ENCODE measurements around the gene MRPL21.

Gene MRPL21

DNA sequence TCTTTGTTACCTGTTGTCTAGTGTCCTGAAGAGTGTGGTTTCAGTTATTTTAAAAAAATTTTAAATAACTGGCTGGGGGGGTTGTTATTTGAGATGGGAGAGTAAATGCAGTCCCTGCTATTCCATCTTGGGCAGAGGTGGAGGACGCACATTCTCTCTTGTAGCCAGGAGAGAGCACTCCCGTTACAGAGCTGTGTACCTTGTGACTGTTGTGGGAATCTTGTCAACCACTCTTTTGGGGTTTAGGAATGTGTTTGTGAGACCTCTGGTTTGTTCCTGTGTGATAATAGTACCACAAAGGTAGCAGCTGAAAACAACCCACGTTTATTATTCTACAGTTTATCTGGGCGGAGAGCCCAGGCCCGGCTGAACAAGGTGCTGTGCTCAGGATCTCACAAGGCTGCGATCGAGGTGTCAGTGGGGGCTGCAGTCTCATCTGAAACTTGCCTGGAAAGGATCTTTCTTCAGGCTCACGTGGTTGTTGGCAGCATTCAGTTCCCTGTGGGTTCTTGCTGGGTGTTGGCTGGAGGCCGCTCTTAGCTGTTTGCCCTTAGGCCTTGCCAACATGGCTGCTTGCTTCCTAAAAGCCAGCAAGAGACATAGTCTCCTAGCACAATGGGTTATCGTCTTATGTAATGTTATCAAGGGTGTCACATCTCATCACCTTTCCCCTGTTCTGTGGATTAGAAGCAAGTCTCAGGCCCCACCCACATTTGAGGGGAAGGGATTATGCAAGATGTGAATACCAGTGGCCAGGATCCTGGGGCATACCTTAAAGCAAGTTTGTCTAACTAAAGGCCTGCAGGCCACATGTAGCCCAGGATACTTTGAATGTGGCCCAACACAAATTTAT, 20.7 kb upstream of the MRPL21 start:
- TF ChIP-seq, protein P1, sequence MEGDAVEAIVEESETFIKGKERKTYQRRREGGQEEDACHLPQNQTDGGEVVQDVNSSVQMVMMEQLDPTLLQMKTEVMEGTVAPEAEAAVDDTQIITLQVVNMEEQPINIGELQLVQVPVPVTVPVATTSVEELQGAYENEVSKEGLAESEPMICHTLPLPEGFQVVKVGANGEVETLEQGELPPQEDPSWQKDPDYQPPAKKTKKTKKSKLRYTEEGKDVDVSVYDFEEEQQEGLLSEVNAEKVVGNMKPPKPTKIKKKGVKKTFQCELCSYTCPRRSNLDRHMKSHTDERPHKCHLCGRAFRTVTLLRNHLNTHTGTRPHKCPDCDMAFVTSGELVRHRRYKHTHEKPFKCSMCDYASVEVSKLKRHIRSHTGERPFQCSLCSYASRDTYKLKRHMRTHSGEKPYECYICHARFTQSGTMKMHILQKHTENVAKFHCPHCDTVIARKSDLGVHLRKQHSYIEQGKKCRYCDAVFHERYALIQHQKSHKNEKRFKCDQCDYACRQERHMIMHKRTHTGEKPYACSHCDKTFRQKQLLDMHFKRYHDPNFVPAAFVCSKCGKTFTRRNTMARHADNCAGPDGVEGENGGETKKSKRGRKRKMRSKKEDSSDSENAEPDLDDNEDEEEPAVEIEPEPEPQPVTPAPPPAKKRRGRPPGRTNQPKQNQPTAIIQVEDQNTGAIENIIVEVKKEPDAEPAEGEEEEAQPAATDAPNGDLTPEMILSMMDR (IDR thresholded peaks at IDR 0.05; ENCODE audit: control insufficient read depth, extremely low read depth, insufficient read depth): no peak
- H3K4me3 ChIP-seq (ENCODE audit: low read depth, low read length): no peak overlapping the region
- no peak for DNase-seq (ENCODE audit: low read depth)

DNA sequence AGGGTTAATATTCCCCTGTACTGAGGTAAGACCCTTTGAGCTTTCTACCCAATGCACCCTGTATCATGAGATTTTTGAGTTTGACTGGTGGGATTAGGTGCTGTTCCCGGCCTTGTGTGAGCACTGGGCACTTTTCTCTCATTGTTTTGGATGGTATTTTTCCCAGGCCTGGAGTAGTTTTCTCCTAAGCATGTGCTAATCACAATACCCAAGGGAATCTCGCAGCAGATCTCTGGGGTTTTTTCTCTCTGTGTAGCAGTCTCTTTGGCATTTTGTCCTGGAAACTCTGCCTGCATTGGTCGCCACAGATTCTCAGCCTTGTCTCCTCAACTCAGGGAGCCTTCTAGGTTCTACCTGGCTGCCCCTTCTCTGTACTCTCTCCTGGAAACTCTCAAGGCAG, 20.0 kb upstream of the MRPL21 start:
- no peak overlapping the region for H3K4me3 ChIP-seq (ENCODE audit: low read depth, low read length)
- DNase-seq (ENCODE audit: low read depth): no peak
- TF ChIP-seq, protein P1 (IDR thresholded peaks at IDR 0.05; ENCODE audit: control insufficient read depth, extremely low read depth, insufficient read depth): no peak

DNA sequence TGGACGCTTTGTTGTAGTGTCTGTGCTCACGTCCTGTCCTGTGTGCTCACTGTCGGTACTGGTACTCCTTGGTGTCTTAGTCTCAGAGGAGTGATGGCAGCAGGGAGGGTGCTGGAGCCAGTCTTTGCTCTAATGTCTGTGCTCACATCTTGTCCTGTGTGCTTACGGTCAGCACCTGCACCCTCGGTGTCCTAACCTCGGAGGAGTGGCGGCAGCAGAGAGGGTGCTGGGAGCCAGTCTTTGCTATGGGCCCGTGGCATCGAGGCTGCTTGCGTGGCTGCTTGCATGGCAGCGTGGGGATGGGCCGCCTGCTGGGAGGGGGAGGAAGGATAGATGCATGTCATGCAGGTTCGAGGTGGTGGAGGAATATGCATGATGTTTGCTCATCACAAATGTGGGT, 12.8 kb upstream of the MRPL21 start:
- no peak overlapping the region for H3K4me3 ChIP-seq (ENCODE audit: low read depth, low read length)
- TF ChIP-seq, protein P1 (IDR thresholded peaks at IDR 0.05; ENCODE audit: control insufficient read depth, extremely low read depth, insufficient read depth): no peak
- DNase-seq (ENCODE audit: low read depth): no peak

DNA sequence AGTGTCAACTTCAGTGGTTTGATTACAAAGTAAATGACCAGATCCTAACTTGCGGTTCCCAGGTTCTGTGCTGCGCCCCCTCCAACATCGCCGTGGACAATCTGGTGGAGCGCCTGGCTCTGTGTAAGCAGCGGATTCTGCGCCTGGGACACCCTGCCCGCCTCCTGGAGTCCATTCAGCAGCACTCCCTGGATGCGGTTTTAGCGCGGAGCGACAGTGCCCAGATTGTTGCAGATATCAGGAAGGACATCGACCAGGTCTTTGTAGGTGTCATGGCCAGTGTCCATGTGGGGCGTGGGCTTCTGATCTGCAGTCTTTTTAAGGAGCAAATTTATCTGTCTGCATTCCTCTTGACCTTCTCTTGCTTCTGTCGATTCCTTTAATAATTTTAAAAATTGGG, 11.1 kb upstream of the MRPL21 start:
- TF ChIP-seq, protein P1 (IDR thresholded peaks at IDR 0.05; ENCODE audit: control insufficient read depth, extremely low read depth, insufficient read depth): no peak
- no peak overlapping the region for H3K4me3 ChIP-seq (ENCODE audit: low read depth, low read length)
- no peak for DNase-seq (ENCODE audit: low read depth)

DNA sequence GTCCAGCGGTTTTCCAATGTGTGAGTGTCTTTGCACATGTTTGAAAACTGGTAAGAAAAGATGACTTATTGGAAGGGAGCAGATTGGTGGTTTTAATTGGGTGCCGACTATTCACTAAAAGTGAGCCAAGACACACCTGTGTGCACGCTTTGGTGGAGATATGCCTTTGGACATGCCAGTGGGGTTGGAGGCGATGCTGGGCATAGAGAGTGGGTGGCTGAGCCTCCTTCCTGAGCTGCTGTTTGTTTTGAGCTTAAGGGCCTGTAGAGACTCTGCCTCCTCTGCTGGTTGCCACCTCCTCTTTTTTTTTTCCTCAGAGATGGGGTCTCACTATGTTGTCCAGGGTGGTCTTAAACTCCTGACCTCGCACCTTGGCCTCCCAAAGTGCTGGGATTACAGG, 9.6 kb upstream of the MRPL21 start:
- no peak for DNase-seq (ENCODE audit: low read depth)
- H3K4me3 ChIP-seq (ENCODE audit: low read depth, low read length): no peak overlapping the region
- TF ChIP-seq, protein P1 (IDR thresholded peaks at IDR 0.05; ENCODE audit: control insufficient read depth, extremely low read depth, insufficient read depth): no peak

DNA sequence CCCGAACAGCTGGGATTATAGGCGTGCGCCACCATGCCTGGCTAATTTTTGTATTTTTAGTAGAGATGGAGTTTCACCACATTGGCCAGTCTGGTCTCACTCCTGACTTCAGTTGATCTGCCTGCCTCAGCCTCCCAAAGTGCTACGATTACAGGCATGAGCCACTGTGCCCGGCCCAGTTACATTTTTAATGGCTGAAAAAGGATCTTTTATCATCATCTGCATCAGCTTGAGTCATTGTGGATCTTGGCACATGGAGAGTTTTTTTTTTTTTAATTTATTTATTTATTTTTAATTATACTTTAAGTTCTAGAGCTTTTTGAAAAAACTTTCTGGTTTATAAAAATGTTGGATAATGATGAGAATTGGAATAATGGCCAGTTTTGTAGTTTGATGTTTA, 8.6 kb upstream of the MRPL21 start:
- no peak overlapping the region for H3K4me3 ChIP-seq (ENCODE audit: low read depth, low read length)
- TF ChIP-seq, protein P1 (IDR thresholded peaks at IDR 0.05; ENCODE audit: control insufficient read depth, extremely low read depth, insufficient read depth): no peak
- no peak for DNase-seq (ENCODE audit: low read depth)

DNA sequence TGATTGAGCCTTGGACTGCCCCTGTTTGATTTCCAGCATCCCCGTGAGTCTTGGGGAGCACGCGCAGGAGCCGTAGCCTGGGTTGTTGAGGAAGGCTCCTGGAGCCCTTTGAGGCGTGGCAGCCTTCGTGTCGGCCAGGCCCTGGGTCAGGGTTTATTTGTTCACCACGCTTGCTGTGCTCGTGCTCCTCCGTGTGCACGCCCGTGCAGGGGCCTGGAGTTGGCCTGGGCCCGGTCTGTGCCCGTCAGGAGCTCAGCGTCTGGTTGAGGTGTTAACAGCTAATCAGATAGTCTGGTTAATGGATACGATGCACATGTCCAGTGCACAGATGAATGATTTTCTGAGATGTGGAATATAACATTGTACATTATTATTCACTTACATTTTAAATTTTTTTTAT, 8.1 kb upstream of the MRPL21 start:
- no peak for DNase-seq (ENCODE audit: low read depth)
- TF ChIP-seq, protein P1 (IDR thresholded peaks at IDR 0.05; ENCODE audit: control insufficient read depth, extremely low read depth, insufficient read depth): no peak
- no peak overlapping the region for H3K4me3 ChIP-seq (ENCODE audit: low read depth, low read length)
